ENCODE measurements around the gene ITFG1.

ITFG1 gene

DNA sequence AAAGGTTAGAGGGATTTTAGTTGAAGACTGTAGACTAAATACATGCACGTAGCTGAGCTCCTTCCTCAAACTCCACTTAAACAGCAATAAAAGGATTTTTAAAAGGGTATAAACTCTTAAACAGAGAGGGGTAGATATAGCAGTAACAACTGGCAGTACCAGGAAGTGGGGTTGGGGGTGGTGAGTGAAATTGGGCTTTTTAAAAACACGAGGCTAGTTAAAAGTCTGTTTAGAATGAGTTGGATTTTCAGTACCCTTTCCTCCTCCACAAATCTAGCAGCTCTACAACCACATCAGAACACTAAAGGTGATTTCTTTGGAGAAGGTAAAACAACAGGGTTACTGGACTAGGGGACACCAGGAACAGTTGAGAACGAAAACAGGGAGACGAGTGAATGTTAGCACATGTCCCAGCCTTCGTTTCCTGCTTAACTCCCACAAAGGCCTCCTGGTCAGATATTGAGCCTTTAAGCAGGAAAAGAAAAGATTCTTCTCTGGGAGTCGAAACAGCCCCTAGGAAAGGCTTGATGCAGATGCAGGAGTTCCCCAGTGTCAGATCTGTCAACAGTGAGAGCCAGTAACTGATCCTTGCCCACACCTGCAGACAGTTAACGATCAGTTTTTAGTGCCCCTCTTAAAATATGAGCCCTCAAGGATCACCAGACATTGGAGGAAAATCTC lies 331.0 kb downstream of the ITFG1 start:
- H3K4me3 ChIP-seq (ENCODE audit: control insufficient read depth, low read depth, low read length), result no peak overlapping the region
- no peak for TF ChIP-seq CTCF (IDR thresholded peaks at IDR 0.05; ENCODE audit: control insufficient read depth, insufficient read depth, low read depth, low read length, missing control alignments)
- DNase-seq (ENCODE audit: low read depth), result no peak

GRCh38 chr16:47127541-47127940 lies 333.3 kb downstream of the ITFG1 start:
- no peak overlapping the region for H3K4me3 ChIP-seq (ENCODE audit: control insufficient read depth, low read depth, low read length)
- no peak for TF ChIP-seq CTCF (IDR thresholded peaks at IDR 0.05; ENCODE audit: control insufficient read depth, insufficient read depth, low read depth, low read length, missing control alignments)
- DNase-seq (ENCODE audit: low read depth), result no peak

DNA sequence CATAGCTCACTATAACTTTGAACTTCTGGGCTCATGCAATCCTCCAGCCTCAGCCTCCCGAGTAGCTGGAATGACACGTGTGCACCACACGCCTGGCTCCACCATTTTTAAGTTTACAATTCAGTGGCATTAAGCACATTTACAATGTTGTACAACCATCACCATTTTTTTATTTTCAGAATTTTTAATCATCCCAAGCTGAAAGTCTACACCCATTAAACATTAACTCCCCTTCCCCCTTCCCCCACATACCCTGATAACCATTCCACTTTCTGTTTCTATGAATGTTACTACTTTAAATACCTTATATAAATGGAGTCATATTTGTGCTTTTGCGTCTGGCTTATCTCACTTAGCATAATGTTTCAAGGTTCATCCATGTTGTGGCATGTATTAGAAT lies 335.1 kb downstream of the ITFG1 start:
- H3K4me3 ChIP-seq (ENCODE audit: control insufficient read depth, low read depth, low read length), result no peak overlapping the region
- no peak for TF ChIP-seq CTCF (IDR thresholded peaks at IDR 0.05; ENCODE audit: control insufficient read depth, insufficient read depth, low read depth, low read length, missing control alignments)
- no peak for DNase-seq (ENCODE audit: low read depth)

DNA sequence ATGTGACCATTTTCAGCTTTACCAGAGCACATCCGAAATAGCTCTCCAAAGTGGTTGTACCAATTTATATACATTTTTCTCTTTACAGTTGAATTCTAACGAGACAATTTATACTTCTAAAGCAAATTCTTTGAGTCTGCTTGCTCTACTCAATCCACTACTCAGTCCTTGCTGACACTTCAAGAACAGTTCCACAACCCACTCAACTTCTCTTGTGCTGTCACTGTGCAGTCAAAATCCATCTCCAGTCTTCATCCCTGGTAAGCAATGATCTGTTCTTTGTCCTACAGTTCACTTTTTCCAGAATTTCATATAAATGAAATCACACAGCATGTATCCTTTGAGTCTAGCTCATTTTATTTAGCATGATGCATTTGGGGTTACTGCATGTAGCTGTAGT lies 347.7 kb downstream of the ITFG1 start:
- no peak for TF ChIP-seq CTCF (IDR thresholded peaks at IDR 0.05; ENCODE audit: control insufficient read depth, insufficient read depth, low read depth, low read length, missing control alignments)
- H3K4me3 ChIP-seq (ENCODE audit: control insufficient read depth, low read depth, low read length), result no peak overlapping the region
- no peak for DNase-seq (ENCODE audit: low read depth)

- H3K4me3 ChIP-seq (ENCODE audit: control insufficient read depth, low read depth, low read length), result no peak overlapping the region
- no peak for DNase-seq (ENCODE audit: low read depth)
- no peak for TF ChIP-seq CTCF (IDR thresholded peaks at IDR 0.05; ENCODE audit: control insufficient read depth, insufficient read depth, low read depth, low read length, missing control alignments)
Measured at GRCh38 chr16:47110939-47111338, 349.9 kb downstream of the ITFG1 start.

DNA sequence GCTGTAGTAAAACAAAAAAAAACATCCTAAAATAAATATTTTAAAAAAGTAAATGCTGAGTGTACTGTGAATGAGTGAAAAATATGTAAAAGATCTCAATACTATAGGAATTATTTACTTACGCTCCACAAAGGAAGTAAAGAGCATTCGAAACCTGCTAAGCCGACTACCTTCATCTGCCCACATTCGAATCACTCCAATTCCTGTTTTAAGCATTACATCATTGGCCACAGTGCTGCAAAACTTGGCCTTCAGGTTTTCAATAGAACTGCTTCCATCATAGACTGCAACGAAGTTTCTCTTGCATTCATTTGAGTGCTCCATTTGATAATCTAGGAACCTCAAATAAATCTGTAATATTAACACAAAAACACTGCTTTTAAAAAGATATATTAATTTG lies 351.5 kb downstream of the ITFG1 start:
- TF ChIP-seq CTCF (IDR thresholded peaks at IDR 0.05; ENCODE audit: control insufficient read depth, insufficient read depth, low read depth, low read length, missing control alignments), result no peak
- DNase-seq (ENCODE audit: low read depth), result no peak

More for the DNA sequence above, 351.5 kb downstream of the ITFG1 start:
- no peak overlapping the region for H3K4me3 ChIP-seq (ENCODE audit: control insufficient read depth, low read depth, low read length)
